Epithelial cell of esophagus (primary cell): ENCODE data around the gene SP6.

Experiments
- DNase-seq: peaks from one replicate; pipeline ENCODE4 v3.0.0; 2010; ENCODE audit warnings: low read depth
- H3K4me3 ChIP-seq: 2 replicates; pipeline ENCODE4 v1.5.1; 2011; ENCODE audit warnings: mild to moderate bottlenecking, low read length, control low read depth
- TF ChIP-seq, protein P1 (sequence below): IDR thresholded peaks from 2 replicates; pipeline ENCODE4 v1.5.1; 2011; ENCODE audit warnings: low read depth, mild to moderate bottlenecking, low read length, control low read depth, inconsistent platforms; ENCODE audit not compliant: insufficient read depth; ENCODE audit errors: missing control alignments

The SP6 gene

DNA sequence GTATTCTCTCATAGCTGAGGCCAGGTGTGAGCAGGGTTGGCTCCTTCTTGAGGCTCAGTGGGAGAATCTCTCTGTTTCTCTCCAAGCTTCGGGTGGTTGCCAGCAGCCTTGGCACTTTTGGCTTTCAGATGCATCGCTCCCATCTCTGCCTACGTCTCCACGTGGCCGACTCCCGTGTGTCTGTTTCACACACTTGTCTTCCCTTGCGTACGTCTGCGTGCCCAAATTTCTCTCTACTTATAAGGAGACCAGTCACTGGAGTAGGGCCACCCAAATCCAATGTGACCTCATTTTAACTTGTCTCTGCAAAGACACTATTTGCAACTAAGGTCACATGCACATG is 44.1 kb downstream of the SP6 start:
- DNase-seq: no peak
- H3K4me3 ChIP-seq: no peak overlapping the region
- TF ChIP-seq, protein P1, sequence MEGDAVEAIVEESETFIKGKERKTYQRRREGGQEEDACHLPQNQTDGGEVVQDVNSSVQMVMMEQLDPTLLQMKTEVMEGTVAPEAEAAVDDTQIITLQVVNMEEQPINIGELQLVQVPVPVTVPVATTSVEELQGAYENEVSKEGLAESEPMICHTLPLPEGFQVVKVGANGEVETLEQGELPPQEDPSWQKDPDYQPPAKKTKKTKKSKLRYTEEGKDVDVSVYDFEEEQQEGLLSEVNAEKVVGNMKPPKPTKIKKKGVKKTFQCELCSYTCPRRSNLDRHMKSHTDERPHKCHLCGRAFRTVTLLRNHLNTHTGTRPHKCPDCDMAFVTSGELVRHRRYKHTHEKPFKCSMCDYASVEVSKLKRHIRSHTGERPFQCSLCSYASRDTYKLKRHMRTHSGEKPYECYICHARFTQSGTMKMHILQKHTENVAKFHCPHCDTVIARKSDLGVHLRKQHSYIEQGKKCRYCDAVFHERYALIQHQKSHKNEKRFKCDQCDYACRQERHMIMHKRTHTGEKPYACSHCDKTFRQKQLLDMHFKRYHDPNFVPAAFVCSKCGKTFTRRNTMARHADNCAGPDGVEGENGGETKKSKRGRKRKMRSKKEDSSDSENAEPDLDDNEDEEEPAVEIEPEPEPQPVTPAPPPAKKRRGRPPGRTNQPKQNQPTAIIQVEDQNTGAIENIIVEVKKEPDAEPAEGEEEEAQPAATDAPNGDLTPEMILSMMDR: no peak

DNA sequence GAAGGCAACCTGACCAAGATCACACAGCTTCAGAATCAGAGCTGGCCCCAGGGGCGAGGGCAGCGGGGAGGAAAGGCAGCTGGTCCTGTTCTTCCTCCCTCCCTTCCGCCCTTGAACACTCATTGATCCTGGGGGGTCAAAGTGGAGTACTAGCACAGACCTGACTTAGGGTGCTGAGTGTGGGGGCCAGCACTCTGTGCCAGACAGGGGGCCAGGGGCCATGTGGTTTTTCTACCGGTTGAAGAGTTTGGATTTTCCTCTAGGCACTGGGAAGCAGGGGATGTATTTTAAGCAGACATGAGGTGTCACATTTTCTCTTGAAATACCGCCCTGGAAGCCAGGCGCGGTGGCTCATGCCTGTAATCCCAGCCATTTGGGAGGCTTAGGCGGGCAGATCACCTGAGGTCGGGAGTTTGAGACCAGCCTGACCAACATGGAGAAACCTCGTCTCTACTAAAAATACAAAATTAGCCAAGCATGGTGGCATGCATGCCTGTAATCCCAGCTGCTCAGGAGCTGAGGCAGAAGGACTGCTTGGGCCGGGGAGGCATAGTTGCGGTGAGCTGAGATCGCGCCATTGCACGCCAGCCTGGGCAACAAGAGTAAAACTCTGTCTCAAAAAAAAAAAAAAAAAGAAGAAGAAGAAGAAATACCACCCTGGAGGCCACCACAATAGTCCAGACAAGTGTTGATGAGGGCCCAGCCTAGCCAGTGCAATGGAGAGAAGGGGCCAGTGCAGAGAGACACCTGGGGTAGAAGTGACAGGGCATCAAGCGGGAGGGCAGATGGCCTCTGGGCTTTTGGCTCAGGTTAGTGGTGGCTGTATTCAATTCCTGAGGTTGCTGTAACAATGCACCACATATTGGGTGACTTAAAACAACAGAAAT is 44.7 kb downstream of the SP6 start:
- no peak overlapping the region for H3K4me3 ChIP-seq
- TF ChIP-seq, protein P1: no peak
- no peak for DNase-seq

DNA sequence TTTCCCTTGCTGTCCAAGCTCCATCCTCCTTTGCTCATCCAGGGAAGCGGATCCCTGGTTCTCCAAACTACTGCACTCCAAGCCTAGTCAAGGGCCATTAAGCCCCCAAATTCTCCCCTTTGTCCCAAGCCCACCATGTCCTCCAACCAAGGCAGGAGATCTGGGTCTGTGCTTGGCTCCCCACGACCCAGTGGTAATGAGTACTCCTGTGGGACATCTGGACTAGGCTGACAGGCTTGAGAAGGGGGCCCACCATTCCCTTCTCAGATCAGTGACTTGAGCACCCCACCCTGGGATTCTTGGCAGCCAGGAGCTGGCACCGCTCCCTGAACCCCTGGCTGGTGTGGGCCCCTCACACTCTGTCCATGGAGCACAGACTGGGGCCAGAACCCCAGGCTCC is 46.5 kb downstream of the SP6 start:
- no peak overlapping the region for H3K4me3 ChIP-seq
- TF ChIP-seq, protein P1: no peak
- no peak for DNase-seq

DNA sequence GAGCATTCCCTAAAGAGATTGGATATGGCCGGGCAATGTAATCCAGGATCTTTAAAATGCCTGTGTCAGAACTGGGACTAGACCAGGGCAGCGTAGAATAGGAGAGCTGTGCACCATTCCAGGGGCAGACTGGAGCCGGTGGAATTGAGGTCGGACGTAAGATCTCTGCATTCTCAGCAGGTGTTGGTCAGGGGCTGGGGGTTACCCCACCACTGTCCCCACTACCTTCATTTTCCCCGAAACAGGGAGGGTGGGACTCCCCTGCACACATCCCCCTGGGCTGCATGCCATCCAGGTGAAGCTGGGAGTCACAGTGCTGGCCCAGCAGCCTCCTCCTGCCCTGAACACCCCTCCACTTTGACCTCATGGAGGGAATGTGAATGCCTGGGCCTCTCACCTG is 47.2 kb downstream of the SP6 start:
- DNase-seq: no peak
- H3K4me3 ChIP-seq: no peak overlapping the region
- TF ChIP-seq, protein P1: no peak

DNA sequence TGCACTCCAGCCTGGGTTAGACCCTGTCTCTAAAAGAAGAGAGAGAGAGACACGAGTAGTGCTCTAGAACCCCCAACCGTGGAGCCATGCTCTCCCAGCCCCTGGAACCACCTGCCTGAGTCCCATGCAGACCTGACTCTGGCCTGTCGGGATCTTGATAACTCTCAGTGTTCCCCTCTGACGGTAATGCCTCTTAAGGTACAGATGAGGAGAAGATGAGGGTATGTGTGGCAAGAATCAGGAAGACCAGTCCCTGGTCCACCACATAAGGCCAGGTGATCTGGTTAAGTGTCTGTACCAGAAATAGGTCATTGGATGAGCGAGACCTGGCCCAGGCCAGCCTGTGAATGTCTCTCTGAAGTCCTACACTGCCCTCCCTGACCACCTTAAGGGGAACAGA is 47.8 kb downstream of the SP6 start:
- no peak for DNase-seq
- no peak overlapping the region for H3K4me3 ChIP-seq
- TF ChIP-seq, protein P1: no peak

DNA sequence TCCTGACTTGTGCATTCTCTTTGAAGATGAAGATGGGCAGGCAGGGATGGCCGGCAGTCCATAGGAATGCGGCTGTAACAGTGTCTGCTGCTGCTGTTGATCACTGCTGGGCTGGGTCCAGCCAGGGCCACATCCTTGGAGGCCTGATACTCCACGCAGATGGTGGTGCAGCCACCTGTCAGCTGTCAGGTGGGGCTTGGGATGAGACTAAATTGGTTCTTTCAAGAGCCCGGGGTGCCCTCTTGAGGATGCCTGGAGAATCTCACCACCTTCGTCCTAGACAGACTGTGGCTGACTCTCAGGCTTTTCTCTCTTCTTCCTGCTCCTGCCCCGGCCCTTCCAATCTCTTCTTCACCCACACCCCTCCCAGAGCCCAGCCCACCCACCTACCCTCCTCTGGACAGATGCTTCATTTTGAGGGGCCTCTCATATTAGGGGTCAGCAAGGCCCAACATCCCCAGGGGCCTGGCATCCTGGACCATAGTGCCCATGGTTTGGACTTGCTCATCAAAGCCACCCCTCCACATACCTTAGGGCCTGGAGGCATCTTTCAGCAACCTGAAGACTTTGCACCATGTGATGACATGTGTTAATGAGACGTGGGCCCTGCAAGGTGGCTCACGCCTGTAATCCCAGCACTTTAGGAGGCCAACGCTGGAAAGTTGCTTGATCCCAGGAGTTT is 48.5 kb downstream of the SP6 start:
- TF ChIP-seq, protein P1: peak; percentile 73
- DNase-seq: peak; percentile 71
- H3K4me3 ChIP-seq: no peak overlapping the region

DNA sequence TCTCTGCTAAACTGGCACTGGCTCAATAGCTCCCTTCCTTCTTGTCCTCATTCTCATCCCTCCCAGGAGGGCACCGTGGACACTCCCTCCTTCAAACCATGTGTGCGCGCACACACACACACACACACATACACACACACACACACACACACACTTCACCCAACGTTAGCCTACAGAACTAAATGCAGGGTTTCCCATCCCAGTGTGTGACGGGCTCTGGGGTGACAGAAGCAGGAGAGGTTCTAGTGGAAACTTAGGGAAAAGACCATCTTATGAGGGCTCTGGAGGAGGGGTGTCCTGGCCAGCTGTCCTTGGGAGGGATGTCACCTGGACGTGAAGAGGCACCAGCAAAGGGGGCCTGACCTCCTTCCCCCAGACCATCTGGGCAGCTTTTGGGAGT is 49.1 kb downstream of the SP6 start:
- TF ChIP-seq, protein P1: no peak
- no peak overlapping the region for H3K4me3 ChIP-seq
- no peak for DNase-seq
